HG03521 (cell line): ENCODE measurements around the gene CASP2.
A peak's percentile ranks its signal among the peaks of the same experiment; 100 is the strongest.

ENCODE experiments used
- ATAC-seq: cut with Tn5 transposase; IDR thresholded peaks from one replicate; pipeline ENCODE4 v1.9.1; 2021; ENCODE audit warnings: mild to moderate bottlenecking, moderate library complexity; ENCODE audit not compliant: unreplicated experiment

Gene CASP2

GRCh38 chr7:143287935-143288826 is at the start of gene CASP2:
Gene CASP2 (plus strand): TSS chr7:143288351. CDS start chr7:143288456, 105 bp downstream.
- peak; percentile 92 for ATAC-seq

- no peak for ATAC-seq
Observed at GRCh38 chr7:143239813-143240212, 48.3 kb upstream of the CASP2 start.

- ATAC-seq = peak; percentile 95
Observed at GRCh38 chr7:143240291-143241168, 47.6 kb upstream of the CASP2 start.

- ATAC-seq = no peak
Observed at GRCh38 chr7:143242306-143242705, 45.8 kb upstream of the CASP2 start.

- ATAC-seq = no peak
Observed at GRCh38 chr7:143243111-143243510, 45.0 kb upstream of the CASP2 start.

GRCh38 chr7:143243614-143244013 is 44.5 kb upstream of the CASP2 start:
- ATAC-seq = no peak

- no peak for ATAC-seq
Observed at GRCh38 chr7:143244321-143244720, 43.8 kb upstream of the CASP2 start.

GRCh38 chr7:143245123-143245522 is 43.0 kb upstream of the CASP2 start:
- ATAC-seq = no peak

GRCh38 chr7:143247372-143247771 is 40.8 kb upstream of the CASP2 start:
- no peak for ATAC-seq

- ATAC-seq = no peak
Observed at GRCh38 chr7:143248761-143249354, 39.3 kb upstream of the CASP2 start.

GRCh38 chr7:143250199-143250598 is 38.0 kb upstream of the CASP2 start:
- ATAC-seq = no peak

GRCh38 chr7:143250822-143251221 is 37.3 kb upstream of the CASP2 start:
- no peak for ATAC-seq

- no peak for ATAC-seq
Observed at GRCh38 chr7:143252006-143252405, 36.1 kb upstream of the CASP2 start.

- ATAC-seq = no peak
Observed at GRCh38 chr7:143255564-143255963, 32.6 kb upstream of the CASP2 start.

GRCh38 chr7:143256325-143256724 is 31.8 kb upstream of the CASP2 start:
- ATAC-seq = no peak

GRCh38 chr7:143256932-143257331 is 31.2 kb upstream of the CASP2 start:
- ATAC-seq = peak; percentile 61

GRCh38 chr7:143257501-143257900 is 30.6 kb upstream of the CASP2 start:
- ATAC-seq = no peak

GRCh38 chr7:143258831-143259230 is 29.3 kb upstream of the CASP2 start:
- ATAC-seq = no peak

- ATAC-seq = no peak
Observed at GRCh38 chr7:143259765-143260164, 28.4 kb upstream of the CASP2 start.

- ATAC-seq = no peak
Observed at GRCh38 chr7:143261901-143262300, 26.2 kb upstream of the CASP2 start.
